ENCODE data around the gene ZNF567. TPM values are rescaled to one million over a fixed set of nuclear protein-coding genes. Genes with fewer than 3 reads are reported as not detected.
"Not testable (repeated sequence)": the region's sequence is repeated elsewhere in the genome, so short reads cannot be mapped to it uniquely, and the experiment has no call there.

ZNF567 gene
- total RNA-seq, 2 experiments from 2014 or later, result 7.0 to 7.9 TPM

- POLR2A ChIA-PET, result no interaction called here
- CTCF ChIA-PET, result no interaction called here
Observed at GRCh38 chr19:36748431-36749275, 61.2 kb downstream of the ZNF567 start.

- POLR2A ChIA-PET, CTCF ChIA-PET: not testable (repeated sequence)
Observed at GRCh38 chr19:36749613-36750012, 62.2 kb downstream of the ZNF567 start.

- CTCF ChIA-PET, result no interaction called here
- POLR2A ChIA-PET, result no interaction called here
Observed at GRCh38 chr19:36750066-36750691, 62.8 kb downstream of the ZNF567 start.

Other genes with a start within 250 kb of the ZNF567 start
- gene ZNF566, start 198.1 kb upstream of the ZNF567 start, total RNA-seq, result 1 to 10 TPM; 7.3 to 7.7 TPM
- gene ZNF260, start 159.3 kb upstream of the ZNF567 start, total RNA-seq, result 1 to 10 TPM; 5.4 to 5.8 TPM
- gene ZNF529, start 114.3 kb upstream of the ZNF567 start, total RNA-seq, result 10 to 100 TPM; 12.0 to 14.7 TPM
- gene ZNF382, start 82.3 kb upstream of the ZNF567 start, total RNA-seq, result 10 to 100 TPM; 10.3 to 10.9 TPM
- 1 to 10 TPM; 5.3 to 5.4 TPM for gene ZNF461, start 20.8 kb upstream of the ZNF567 start, total RNA-seq
- gene ZNF850, start 85.2 kb downstream of the ZNF567 start, total RNA-seq, result 1 to 10 TPM; 5.0 to 6.0 TPM
- gene ZNF790, start 150.8 kb downstream of the ZNF567 start, total RNA-seq, result 1 to 10 TPM; 7.3 to 7.7 TPM
- 1 to 10 TPM; 2.3 to 3.8 TPM for gene ZNF345, start 163.3 kb downstream of the ZNF567 start, total RNA-seq
- gene ZNF829, start 228.7 kb downstream of the ZNF567 start, total RNA-seq, result 1 to 10 TPM; 5.2 to 6.3 TPM
- gene ZNF568, start 228.7 kb downstream of the ZNF567 start, total RNA-seq, result 1 to 10 TPM; 6.5 to 7.1 TPM